Mammary epithelial cell (primary cell): ENCODE data around the gene RIT2.

ENCODE experiments used
- CTCF ChIP-seq, 2 donors: IDR thresholded peaks in 1 of 2; conservative IDR thresholded peaks in 1 of 2; 2 replicates each; pipeline ENCODE4 v1.5.1; 2011 to 2012; ENCODE audit warnings: inconsistent platforms in 2 of 2, low read length in 2 of 2, mild to moderate bottlenecking in 2 of 2, control low read depth in 1 of 2, low read depth in 1 of 2; ENCODE audit not compliant: insufficient read depth in 1 of 2; ENCODE audit errors: extremely low read depth in 1 of 2
- EZH2 ChIP-seq: IDR thresholded peaks from 2 replicates; pipeline ENCODE4 v1.6.1; 2012; ENCODE audit warnings: low read length, inconsistent platforms, borderline replicate concordance

- TF ChIP-seq CTCF (conservative IDR thresholded peaks at IDR 0.05 in 1 of 2, IDR thresholded peaks at IDR 0.05 in 1 of 2; ENCODE audit: extremely low read depth in 1 of 2, insufficient read depth in 1 of 2, low read depth in 1 of 2, low read length in 2 of 2) (no peak), EZH2 (no peak)
Observed at GRCh38 chr18:42893977-42894376, 221.5 kb downstream of the RIT2 start.
